ENCODE measurements around the gene TTLL1. TPM values are rescaled to one million over a fixed set of nuclear protein-coding genes. Genes with fewer than 3 reads are reported as not detected.

The TTLL1 gene
- total RNA-seq, 4 donors from 2014 or later, result 1.8 to 7.2 (median 3.4) TPM

DNA sequence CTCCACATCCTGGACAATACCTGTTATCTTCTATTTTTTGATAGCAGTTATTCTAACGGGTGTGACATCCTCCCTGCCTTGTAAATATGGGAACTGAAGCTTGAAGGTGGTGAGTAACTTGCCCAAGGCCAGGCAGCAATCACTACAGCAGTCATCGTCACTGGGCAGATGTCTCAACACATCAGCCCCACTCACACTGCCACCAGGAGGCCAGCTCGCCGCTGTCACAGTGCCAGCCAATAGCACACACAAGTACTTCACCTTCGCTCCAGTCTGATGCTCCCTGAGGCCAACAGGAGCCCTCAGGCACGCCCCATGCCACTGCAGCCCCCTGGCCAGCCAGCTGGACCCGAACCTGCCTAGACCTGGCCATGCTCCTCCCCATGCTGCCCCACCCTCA, 4.9 kb upstream of the TTLL1 start:
- DNase-seq, result no peak
- intact Hi-C loops (cut with DNase I), result no loop called here
- 34 to 45% methylated on average over 4 to 7 of the region's 7 CpGs for WGBS, 2 donors

GRCh38 chr22:43092085-43092484, 2.9 kb upstream of the TTLL1 start:
- DNase-seq, result no peak
- 64 to 67% methylated on average over 9 of the region's 9 CpGs for WGBS, 2 donors
- Histone ChIP-seq H3K9me3 (peaks cover 0 to 9% (median 7%) of the 10 kb centered on the region in 3 donors), H3K27ac (peak overlapping the region in 1 of 4 donors; percentile 15), H3K4me1 (peaks cover 11 to 45% (median 16%) of the 10 kb centered on the region in 3 donors), H3K27me3 (no peaks in the 10 kb centered on the region), H3K4me3 (no peak overlapping the region), H3K36me3 (no peaks in the 10 kb centered on the region)
- TF ChIP-seq, protein P1, sequence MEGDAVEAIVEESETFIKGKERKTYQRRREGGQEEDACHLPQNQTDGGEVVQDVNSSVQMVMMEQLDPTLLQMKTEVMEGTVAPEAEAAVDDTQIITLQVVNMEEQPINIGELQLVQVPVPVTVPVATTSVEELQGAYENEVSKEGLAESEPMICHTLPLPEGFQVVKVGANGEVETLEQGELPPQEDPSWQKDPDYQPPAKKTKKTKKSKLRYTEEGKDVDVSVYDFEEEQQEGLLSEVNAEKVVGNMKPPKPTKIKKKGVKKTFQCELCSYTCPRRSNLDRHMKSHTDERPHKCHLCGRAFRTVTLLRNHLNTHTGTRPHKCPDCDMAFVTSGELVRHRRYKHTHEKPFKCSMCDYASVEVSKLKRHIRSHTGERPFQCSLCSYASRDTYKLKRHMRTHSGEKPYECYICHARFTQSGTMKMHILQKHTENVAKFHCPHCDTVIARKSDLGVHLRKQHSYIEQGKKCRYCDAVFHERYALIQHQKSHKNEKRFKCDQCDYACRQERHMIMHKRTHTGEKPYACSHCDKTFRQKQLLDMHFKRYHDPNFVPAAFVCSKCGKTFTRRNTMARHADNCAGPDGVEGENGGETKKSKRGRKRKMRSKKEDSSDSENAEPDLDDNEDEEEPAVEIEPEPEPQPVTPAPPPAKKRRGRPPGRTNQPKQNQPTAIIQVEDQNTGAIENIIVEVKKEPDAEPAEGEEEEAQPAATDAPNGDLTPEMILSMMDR (IDR thresholded peaks at IDR 0.05), result no peak
- TF ChIP-seq POLR2A (IDR thresholded peaks at IDR 0.05), result no peak
- intact Hi-C loops (cut with DNase I), result no loop called here

More for the DNA sequence above, 4.9 kb upstream of the TTLL1 start:
- Histone ChIP-seq H3K9me3 (peaks cover 0 to 9% (median 9%) of the 10 kb centered on the region in 3 donors), H3K27ac (peak overlapping the region in 1 of 4 donors; percentile 25), H3K36me3 (no peaks in the 10 kb centered on the region), H3K4me1 (peaks cover 5 to 49% (median 19%) of the 10 kb centered on the region in 3 donors), H3K4me3 (no peak overlapping the region), H3K27me3 (no peaks in the 10 kb centered on the region)
- no peak for TF ChIP-seq POLR2A (IDR thresholded peaks at IDR 0.05)
- TF ChIP-seq, protein P1 (IDR thresholded peaks at IDR 0.05), result peak in 2 of 6 experiments; percentile 6 to 47

DNA sequence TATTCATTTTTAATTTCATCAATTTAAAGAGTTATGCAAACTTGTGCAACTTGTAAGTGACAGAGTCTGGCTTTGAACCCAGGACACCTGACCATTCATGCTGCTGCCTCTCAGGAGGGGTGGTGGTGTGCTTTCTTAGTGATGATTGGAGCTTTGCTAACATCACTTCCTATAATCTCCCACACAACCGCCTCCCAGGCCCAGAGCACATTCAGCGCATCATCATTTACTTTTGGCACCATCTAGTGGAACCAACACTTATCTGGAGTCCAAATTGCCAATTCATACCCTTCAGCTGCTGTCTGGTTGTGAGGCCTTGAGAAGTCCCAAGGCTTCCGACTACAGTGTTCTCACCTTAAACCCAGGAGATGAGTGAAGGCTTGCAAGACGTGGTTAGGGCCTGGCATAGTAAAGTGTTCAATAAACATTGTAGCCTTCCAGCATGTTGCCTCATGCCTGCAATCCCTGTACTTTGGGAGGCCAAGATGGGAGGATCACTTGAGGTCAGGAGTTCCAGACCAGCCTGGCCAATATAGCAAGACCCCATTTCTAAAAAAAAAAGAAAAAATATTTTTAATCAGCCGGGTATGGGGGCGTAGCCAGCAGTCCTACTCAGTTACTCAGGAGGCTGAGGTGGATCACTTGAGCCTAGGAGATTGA, 1.1 kb upstream of the TTLL1 start:
- WGBS, 2 donors, result 34 to 47% methylated on average over 6 of the region's 6 CpGs
- TF ChIP-seq, protein P1 (IDR thresholded peaks at IDR 0.05), result peak; percentile 22 to 63 (median 37)
- TF ChIP-seq POLR2A (IDR thresholded peaks at IDR 0.05), result no peak
- no peaks in the 10 kb centered on the region for H3K36me3 ChIP-seq
- DNase-seq, result no peak
- intact Hi-C loops (cut with DNase I), result no loop called here
- H3K4me1 ChIP-seq, result peaks cover 11 to 51% (median 20%) of the 10 kb centered on the region in 3 donors
- H3K27me3 ChIP-seq, result no peaks in the 10 kb centered on the region
- H3K4me3 ChIP-seq, result no peak overlapping the region
- H3K27ac ChIP-seq, result peak overlapping the region in 3 of 4 donors; percentile 78 to 84 (median 78)
- H3K9me3 ChIP-seq, result no peaks in the 10 kb centered on the region

GRCh38 chr22:43088627-43088983, 586 bp downstream of the TTLL1 start:
- DNase-seq, result no peak
- intact Hi-C loops (cut with DNase I), result loop anchor here (5.0 kb wide), 1 partner anchor 216 kb away; no protein-coding TSS in a partner anchor
- Histone ChIP-seq H3K27me3 (no peaks in the 10 kb centered on the region), H3K4me1 (peaks cover 6 to 35% (median 16%) of the 10 kb centered on the region in 3 donors), H3K36me3 (no peaks in the 10 kb centered on the region), H3K4me3 (peak overlapping the region; percentile 64 to 87 (median 76)), H3K27ac (peak overlapping the region; percentile 78 to 84 (median 80)), H3K9me3 (no peaks in the 10 kb centered on the region)
- 0 to 41% methylated on average over 1 to 9 of the region's 9 CpGs for WGBS, 2 donors
- no peak for TF ChIP-seq POLR2A (IDR thresholded peaks at IDR 0.05)
- TF ChIP-seq, protein P1 (IDR thresholded peaks at IDR 0.05), result no peak

Data from esophagus squamous epithelium (tissue), 5 donors.